SK-N-MC (cell line): ENCODE results near the gene TRPV2.

Source experiments
- EZH2 ChIP-seq: fragments of 200-600 bp; sonication (generic); IDR thresholded peaks from one replicate; pipeline ENCODE4 v1.6.1; 2017; ENCODE audit warnings: antibody characterized with exemption
- POLR2AphosphoS5 ChIP-seq: IDR thresholded peaks from 2 replicates; pipeline ENCODE4 v1.6.1; 2012; ENCODE audit warnings: mild to moderate bottlenecking, low read depth, low read length, borderline replicate concordance

DNA sequence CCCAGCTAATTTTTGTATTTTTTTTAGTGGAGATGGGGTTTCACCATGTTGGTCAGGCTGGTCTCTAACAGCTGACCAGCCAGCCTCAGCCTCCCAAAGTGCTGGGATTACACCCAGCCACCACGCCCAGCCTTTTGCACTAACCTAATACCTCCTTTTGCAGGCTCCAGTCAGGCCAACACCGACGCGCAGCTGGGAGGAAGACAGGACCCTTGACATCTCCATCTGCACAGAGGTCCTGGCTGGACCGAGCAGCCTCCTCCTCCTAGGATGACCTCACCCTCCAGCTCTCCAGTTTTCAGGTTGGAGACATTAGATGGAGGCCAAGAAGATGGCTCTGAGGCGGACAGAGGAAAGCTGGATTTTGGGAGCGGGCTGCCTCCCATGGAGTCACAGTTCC lies 2.0 kb downstream of the TRPV2 start:
- TF ChIP-seq EZH2, result no peak
- TF ChIP-seq POLR2AphosphoS5, result no peak
